CD4-positive, alpha-beta T cell (primary cell): ENCODE measurements around the gene CASKIN1. TPM values are rescaled to one million over a fixed set of nuclear protein-coding genes. Genes with fewer than 3 reads are reported as not detected.
A peak's percentile ranks its signal among the peaks of the same experiment; 100 is the strongest.

Experiments
- ATAC-seq: fragments of 200-7000 bp; cut with Tn5 transposase; one replicate; pipeline ENCODE4 v1.10.0; 2022; ENCODE audit warnings: mild to moderate bottlenecking; ENCODE audit not compliant: poor library complexity
- CTCF ChIA-PET: fragments of 350-600 bp; sonication (Branson Sonifier 250); formaldehyde crosslinking; loops from one replicate; lab custom pipeline; 2021; ENCODE audit warnings: antibody characterized with exemption, inconsistent platforms; lab: Charles Lee
- POLR2A ChIA-PET: fragments of 350-600 bp; sonication (Branson Sonifier 250); formaldehyde crosslinking; loops from one replicate; lab custom pipeline; 2021; ENCODE audit warnings: antibody characterized with exemption, inconsistent platforms; lab: Charles Lee
- DNase-seq, 14 experiments: peaks; one replicate each; pipeline ENCODE4 v3.0.0-alpha.2; 2013 to 2020; ENCODE audit warnings: mixed read lengths in 2 of 14
- H3K27ac ChIP-seq, 2 donors: one replicate each; pipeline versions ENCODE4 v1.5.1 to v1.7.0; 2013; ENCODE audit warnings: low read length in 2 of 2, low read depth in 1 of 2, mild to moderate bottlenecking in 1 of 2
- H3K27me3 ChIP-seq, 2 experiments: 1 replicate in 1 of 2; 2 replicates in 1 of 2; pipeline versions ENCODE4 v1.6.1 to v1.7.0; 2013; ENCODE audit warnings: low read length in 2 of 2, control low read depth in 1 of 2, mild to moderate bottlenecking in 1 of 2, moderate library complexity in 1 of 2; ENCODE audit not compliant: insufficient read depth in 2 of 2, control insufficient read depth in 1 of 2
- H3K36me3 ChIP-seq: one replicate; pipeline ENCODE4 v1.6.1; 2013; ENCODE audit warnings: low read length, control low read depth; ENCODE audit not compliant: insufficient read depth
- H3K4me1 ChIP-seq: one replicate; pipeline ENCODE4 v1.6.1; 2013; ENCODE audit warnings: low read length, control low read depth; ENCODE audit not compliant: insufficient read depth
- H3K4me3 ChIP-seq: one replicate; pipeline ENCODE4 v1.5.1; 2013; ENCODE audit warnings: mild to moderate bottlenecking, low read length, moderate library complexity
- H3K9me3 ChIP-seq, 2 experiments: 1 replicate in 1 of 2; 2 replicates in 1 of 2; pipeline versions ENCODE4 v1.6.1 to v1.7.0; 2013; ENCODE audit warnings: low read length in 2 of 2, mild to moderate bottlenecking in 2 of 2, control low read depth in 1 of 2, moderate library complexity in 1 of 2; ENCODE audit not compliant: control insufficient read depth in 1 of 2, insufficient read depth in 1 of 2
- H3K27ac Mint-ChIP-seq: one replicate; pipeline ENCODE4 v1.8.0; 2020; ENCODE audit warnings: mixed read lengths
- H3K27me3 Mint-ChIP-seq: one replicate; pipeline ENCODE4 v1.8.0; 2021; ENCODE audit warnings: mixed read lengths
- H3K36me3 Mint-ChIP-seq: one replicate; pipeline ENCODE4 v1.8.0; 2021; ENCODE audit warnings: low read depth, mixed read lengths
- H3K4me1 Mint-ChIP-seq: one replicate; pipeline ENCODE4 v1.8.0; 2021; ENCODE audit warnings: low read depth, mixed read lengths
- H3K4me3 Mint-ChIP-seq: one replicate; pipeline ENCODE4 v1.8.0; 2020; ENCODE audit warnings: mild to moderate bottlenecking, mixed read lengths
- H3K9me3 Mint-ChIP-seq: one replicate; pipeline ENCODE4 v1.8.0; 2020; ENCODE audit warnings: mixed read lengths
- intact Hi-C, 2 experiments: fragments of 100-400 bp; cut with DNase I in 1 of 2; cut with micrococcal nuclease in 1 of 2; formaldehyde crosslinking; loops; one replicate each; pipeline versions ENCODE4 v1.15.1 to v1.9.0; 2023 to 2025; cut with DNase I, micrococcal nuclease
- total RNA-seq, 174 experiments: library from RNA in 2 of 174; stranded (reverse) in 2 of 174; gene quantifications; one replicate each; pipeline ENCODE4 v1.2.3 and lab custom pipeline; 2021 to 2026
- TF ChIP-seq, protein P1 (sequence below): fragments of 200-600 bp; IDR thresholded peaks from one replicate; pipeline ENCODE4 v1.8.0; 2022; ENCODE audit warnings: antibody characterized with exemption, mild to moderate bottlenecking

CASKIN1 gene
- total RNA-seq, 2 experiments from 2014 or later, result 0.06 TPM; not detected in 1

DNA sequence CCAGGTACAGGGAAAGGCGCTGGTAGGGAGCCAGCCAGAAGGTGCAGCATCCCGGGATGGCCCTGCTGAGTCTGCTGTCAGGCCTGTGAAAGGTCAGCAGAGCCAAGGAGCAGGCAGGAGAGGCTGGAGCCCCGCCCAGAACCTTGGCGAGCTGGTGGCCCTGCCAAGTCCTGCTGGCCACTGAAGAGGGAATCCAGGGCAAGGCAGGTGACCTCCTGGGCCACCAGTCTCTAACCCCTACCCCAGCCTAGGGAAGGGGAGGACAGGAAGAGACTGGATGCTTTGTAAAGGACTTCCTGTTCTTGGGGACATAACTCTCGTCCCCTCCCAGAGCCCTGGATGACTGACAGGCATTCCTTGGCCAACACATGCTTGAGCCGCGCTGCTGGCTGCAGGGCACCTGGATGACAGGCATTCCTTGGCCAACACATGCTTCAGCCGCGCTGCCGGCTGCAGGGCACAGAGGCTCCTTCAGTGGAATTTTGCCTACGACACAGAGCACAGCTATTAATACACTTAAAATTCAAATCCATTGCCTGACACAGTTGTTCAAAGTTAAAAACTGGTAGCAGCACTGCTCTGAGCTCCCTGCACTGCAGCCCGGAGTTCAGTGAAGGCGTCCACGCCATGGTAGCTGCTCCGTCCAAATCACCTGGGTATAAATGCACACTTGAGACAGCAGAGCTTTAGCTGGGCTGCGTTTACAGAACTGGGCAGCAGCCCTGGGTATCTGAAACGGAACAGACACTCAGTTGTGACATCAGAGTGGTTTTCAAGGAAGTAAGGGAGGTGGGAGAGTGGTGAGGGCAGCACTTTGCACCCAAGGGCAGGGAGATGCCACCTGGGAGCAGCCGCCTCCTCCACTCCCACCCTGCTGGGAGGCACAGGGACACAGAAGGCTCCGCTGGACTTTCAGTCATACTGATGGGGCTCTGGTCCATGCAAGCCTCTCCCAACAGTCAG is 16.2 kb upstream of the CASKIN1 start:
- Histone ChIP-seq H3K4me3 (no peak overlapping the region), H3K27me3 (no peaks in the 10 kb centered on the region), H3K27ac (no peak overlapping the region), H3K9me3 (no peaks in the 10 kb centered on the region), H3K4me1 (peaks cover 25% of the 10 kb centered on the region), H3K36me3 (peaks cover 20% of the 10 kb centered on the region)
- TF ChIP-seq, protein P1, sequence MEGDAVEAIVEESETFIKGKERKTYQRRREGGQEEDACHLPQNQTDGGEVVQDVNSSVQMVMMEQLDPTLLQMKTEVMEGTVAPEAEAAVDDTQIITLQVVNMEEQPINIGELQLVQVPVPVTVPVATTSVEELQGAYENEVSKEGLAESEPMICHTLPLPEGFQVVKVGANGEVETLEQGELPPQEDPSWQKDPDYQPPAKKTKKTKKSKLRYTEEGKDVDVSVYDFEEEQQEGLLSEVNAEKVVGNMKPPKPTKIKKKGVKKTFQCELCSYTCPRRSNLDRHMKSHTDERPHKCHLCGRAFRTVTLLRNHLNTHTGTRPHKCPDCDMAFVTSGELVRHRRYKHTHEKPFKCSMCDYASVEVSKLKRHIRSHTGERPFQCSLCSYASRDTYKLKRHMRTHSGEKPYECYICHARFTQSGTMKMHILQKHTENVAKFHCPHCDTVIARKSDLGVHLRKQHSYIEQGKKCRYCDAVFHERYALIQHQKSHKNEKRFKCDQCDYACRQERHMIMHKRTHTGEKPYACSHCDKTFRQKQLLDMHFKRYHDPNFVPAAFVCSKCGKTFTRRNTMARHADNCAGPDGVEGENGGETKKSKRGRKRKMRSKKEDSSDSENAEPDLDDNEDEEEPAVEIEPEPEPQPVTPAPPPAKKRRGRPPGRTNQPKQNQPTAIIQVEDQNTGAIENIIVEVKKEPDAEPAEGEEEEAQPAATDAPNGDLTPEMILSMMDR, result no peak
- no peak for ATAC-seq
- ChIA-PET CTCF (no interaction called here), POLR2A (interaction anchor here (0.6 to 1.1 kb wide), 2 partner anchors 10 to 27 kb away, joined by 3 to 5 read pairs; partner anchors contain the start of gene E4F1)
- peaks cover 6% of the 10 kb centered on the region for H3K36me3 Mint-ChIP-seq
- no peak for DNase-seq
- peak overlapping the region; percentile 66 for H3K27ac Mint-ChIP-seq
- H3K27me3 Mint-ChIP-seq, result no peaks in the 10 kb centered on the region
- H3K4me3 Mint-ChIP-seq, result peak overlapping the region; percentile 85
- intact Hi-C loops, result loop anchor here in 1 of 2 experiments (10.0 kb wide), 1 partner anchor 798 kb away; the partner anchor contains the start of gene UNKL
- peaks cover 11% of the 10 kb centered on the region for H3K4me1 Mint-ChIP-seq
- H3K9me3 Mint-ChIP-seq, result no peaks in the 10 kb centered on the region

DNA sequence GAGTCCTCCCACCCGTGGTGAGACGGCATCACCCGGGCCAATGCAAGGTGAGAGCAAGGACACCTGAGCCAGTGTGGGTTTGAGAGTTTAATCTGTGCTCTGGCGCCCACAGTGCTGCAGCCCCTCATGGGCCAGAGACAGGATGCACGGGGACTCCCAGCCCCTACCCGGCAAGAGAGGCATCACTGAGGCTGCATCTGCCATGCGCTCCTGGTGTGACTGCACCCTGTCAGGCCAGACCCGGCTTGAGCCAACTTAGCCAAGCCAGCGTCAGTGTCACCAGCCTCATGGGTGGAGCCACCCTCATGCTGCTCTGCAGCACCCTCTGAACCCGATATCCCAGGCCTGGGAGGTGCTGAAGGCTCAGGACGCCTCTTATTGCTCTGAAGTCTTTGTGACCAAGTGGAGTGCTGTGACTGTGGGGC is 15.5 kb upstream of the CASKIN1 start:
- Histone ChIP-seq H3K4me1 (peaks cover 27% of the 10 kb centered on the region), H3K27me3 (no peaks in the 10 kb centered on the region), H3K9me3 (no peaks in the 10 kb centered on the region), H3K27ac (no peak overlapping the region), H3K36me3 (peaks cover 27% of the 10 kb centered on the region), H3K4me3 (no peak overlapping the region)
- peaks cover 11% of the 10 kb centered on the region for H3K4me1 Mint-ChIP-seq
- H3K36me3 Mint-ChIP-seq, result peaks cover 10% of the 10 kb centered on the region
- CTCF ChIA-PET, result no interaction called here
- H3K9me3 Mint-ChIP-seq, result no peaks in the 10 kb centered on the region
- TF ChIP-seq, protein P1, result no peak
- H3K4me3 Mint-ChIP-seq, result peak overlapping the region; percentile 55
- no peaks in the 10 kb centered on the region for H3K27me3 Mint-ChIP-seq
- DNase-seq (no peak), ATAC-seq (no peak)
- intact Hi-C loops, result loop anchor here in 1 of 2 experiments (10.0 kb wide), 1 partner anchor 797 kb away; the partner anchor contains the start of gene UNKL
- POLR2A ChIA-PET, result interaction anchor here (0.6 to 1.3 kb wide), 2 partner anchors 28 to 247 kb away, joined by 3 read pairs; partner anchors contain the start of gene RPS2
- H3K27ac Mint-ChIP-seq, result peak overlapping the region; percentile 24

DNA sequence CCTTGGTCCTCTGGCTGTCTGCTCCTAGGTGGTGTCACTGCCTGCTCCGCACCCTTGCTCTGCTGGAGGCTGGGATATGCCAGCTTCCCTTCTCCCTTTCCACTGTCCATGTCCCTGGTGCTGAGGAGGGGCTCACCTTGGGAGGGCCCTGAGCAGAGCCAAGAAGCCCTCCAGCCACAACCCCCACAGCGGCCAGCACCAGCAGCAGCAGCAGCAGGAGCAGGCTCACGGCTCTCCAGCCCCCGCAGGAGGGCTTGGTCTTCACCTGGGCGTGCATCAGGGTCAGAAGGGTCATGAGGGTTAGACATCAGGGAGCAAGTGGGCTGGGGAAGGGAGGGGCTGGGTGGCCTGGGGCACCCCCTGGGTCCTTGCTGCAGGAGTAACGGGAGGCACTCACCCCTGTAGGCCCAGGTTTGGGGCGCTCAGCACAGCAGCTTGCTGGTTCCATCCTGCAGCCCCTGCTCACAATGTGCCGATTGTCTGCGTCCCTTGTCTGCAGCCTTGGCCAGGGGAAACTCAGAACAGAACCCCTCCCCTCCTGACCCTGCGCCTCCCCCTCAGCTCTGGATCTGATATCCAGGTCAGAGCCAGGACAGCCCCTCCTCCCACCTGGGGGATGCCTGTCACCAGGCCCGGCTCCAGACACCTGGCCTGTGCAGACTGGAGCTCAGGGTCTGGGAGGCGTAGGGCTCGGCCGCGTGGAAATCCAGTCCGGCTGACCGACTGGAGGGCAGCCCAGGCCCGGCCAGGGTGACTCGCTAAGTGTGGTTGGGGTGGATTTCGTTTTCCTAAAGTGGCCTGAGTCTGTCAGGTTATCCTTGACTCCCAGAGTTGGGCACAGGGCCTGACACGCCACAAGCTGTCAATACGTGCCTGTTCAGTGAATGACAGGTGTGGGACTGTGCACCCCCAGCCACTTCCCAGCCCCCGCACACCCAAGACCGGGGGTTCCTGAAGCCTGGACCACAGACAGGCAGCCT is 14.3 kb upstream of the CASKIN1 start, which contains the start of gene BRICD5:
TSS of gene BRICD5 (minus strand) at position 478 of the 980 bp plus-strand sequence. CDS start at position 448, 30 bp downstream.
- intact Hi-C loops, result loop anchor here in 1 of 2 experiments (10.0 kb wide), 1 partner anchor 796 kb away; the partner anchor contains the start of gene UNKL
- no peak for DNase-seq
- ChIA-PET POLR2A (interaction anchor here (1.3 kb wide), 1 partner anchor 246 kb away, joined by 3 read pairs; the partner anchor contains the start of gene RPS2), CTCF (no interaction called here)
- no peak within 1 kb of the TSS for H3K4me3 ChIP-seq
- Mint-ChIP-seq H3K36me3 (peaks cover 16% of the 10 kb centered on the region), H3K27me3 (no peaks in the 10 kb centered on the region), H3K9me3 (no peaks in the 10 kb centered on the region), H3K4me3 (peak within 1 kb of the TSS; percentile 11), H3K4me1 (peaks cover 19% of the 10 kb centered on the region), H3K27ac (peak within 1 kb of the TSS; percentile 24)
- H3K27me3 ChIP-seq, result no peaks in the 10 kb centered on the region
- H3K27ac ChIP-seq, result no peak within 1 kb of the TSS
- H3K36me3 ChIP-seq, result peaks cover 32% of the 10 kb centered on the region
- no peaks in the 10 kb centered on the region for H3K9me3 ChIP-seq
- no peak for ATAC-seq
- TF ChIP-seq, protein P1, result no peak
- peaks cover 38% of the 10 kb centered on the region for H3K4me1 ChIP-seq
